Measurements from ENCODE around the gene NT5C3B. TPM values are rescaled to one million over a fixed set of nuclear protein-coding genes. Genes with fewer than 3 reads are reported as not detected.

The NT5C3B gene
- total RNA-seq, 2 experiments from 2014 or later = 25.7 to 29.7 TPM

DNA sequence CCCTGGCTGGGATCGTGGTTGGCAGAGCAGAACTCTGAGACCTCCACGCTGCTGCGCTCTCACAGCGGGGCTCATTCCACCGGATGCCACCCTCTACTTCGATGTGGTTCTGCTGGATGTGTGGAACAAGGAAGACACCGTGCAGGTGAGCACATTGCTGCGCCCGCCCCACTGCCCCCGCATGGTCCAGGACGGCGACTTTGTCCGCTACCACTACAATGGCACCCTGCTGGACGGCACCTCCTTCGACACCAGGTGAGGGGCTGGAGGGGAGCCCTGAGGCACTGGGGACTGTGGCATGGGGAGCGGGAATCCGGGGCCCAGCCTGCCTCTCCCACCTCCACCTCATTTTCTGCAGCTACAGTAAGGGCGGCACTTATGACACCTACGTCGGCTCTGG is 18.0 kb downstream of the NT5C3B start:
- POLR2A ChIA-PET = no interaction called here
- H3K27ac Mint-ChIP-seq = no peak overlapping the region

DNA sequence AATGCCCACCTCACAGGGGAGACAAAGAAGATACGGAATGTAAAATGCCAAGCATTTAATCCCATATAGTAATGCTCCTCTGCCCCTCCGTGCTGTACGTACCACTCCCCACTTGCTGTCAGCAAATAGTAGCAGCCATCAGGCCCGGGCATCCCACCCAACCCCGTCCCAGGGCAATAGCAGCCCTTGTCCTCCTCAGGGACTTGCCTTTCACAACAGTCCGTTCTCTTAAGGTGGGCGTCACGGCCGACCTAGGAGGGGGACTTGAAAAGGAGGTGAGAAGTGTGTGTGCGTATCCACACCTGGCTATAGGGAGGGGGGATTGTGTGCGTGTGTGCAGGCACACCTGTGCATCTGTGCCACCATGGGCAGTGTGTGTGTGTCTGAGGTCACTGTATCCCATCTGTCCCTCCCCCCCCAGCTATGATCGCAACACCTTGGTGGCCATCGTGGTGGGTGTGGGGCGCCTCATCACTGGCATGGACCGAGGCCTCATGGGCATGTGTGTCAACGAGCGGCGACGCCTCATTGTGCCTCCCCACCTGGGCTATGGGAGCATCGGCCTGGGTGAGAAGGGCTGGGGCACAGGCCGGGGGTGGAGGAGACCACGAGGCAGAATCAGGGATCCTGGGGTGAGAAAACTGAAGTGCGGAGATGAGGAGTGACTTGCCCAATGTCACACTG is 19.3 kb downstream of the NT5C3B start:
- no peaks in the 10 kb centered on the region for H3K27me3 Mint-ChIP-seq
- DNase-seq = no peak
- no peak overlapping the region for H3K4me3 Mint-ChIP-seq
- H3K27me3 ChIP-seq (ENCODE audit: control insufficient read depth in 1 of 2, insufficient read depth in 2 of 2, low read length in 2 of 2) = no peaks in the 10 kb centered on the region
- ChIA-PET CTCF (no interaction called here), POLR2A (no interaction called here)
- no peak overlapping the region for H3K27ac Mint-ChIP-seq
- no peaks in the 10 kb centered on the region for H3K36me3 ChIP-seq (ENCODE audit: insufficient read depth, low read length)
- no peak overlapping the region for H3K4me3 ChIP-seq (ENCODE audit: low read length)
- ATAC-seq (ENCODE audit: poor library complexity) = no peak
- H3K9me3 ChIP-seq (ENCODE audit: control insufficient read depth in 1 of 2, insufficient read depth in 1 of 2, low read length in 2 of 2) = no peaks in the 10 kb centered on the region
- no peak overlapping the region for H3K27ac ChIP-seq (ENCODE audit: low read depth in 1 of 2, low read length in 2 of 2)
- intact Hi-C loops (cut with DNase I, micrococcal nuclease) = no loop called here
- peaks cover 4% of the 10 kb centered on the region for H3K36me3 Mint-ChIP-seq (ENCODE audit: low read depth)
- peaks cover 8% of the 10 kb centered on the region for H3K4me1 Mint-ChIP-seq (ENCODE audit: low read depth)
- TF ChIP-seq, protein P1, sequence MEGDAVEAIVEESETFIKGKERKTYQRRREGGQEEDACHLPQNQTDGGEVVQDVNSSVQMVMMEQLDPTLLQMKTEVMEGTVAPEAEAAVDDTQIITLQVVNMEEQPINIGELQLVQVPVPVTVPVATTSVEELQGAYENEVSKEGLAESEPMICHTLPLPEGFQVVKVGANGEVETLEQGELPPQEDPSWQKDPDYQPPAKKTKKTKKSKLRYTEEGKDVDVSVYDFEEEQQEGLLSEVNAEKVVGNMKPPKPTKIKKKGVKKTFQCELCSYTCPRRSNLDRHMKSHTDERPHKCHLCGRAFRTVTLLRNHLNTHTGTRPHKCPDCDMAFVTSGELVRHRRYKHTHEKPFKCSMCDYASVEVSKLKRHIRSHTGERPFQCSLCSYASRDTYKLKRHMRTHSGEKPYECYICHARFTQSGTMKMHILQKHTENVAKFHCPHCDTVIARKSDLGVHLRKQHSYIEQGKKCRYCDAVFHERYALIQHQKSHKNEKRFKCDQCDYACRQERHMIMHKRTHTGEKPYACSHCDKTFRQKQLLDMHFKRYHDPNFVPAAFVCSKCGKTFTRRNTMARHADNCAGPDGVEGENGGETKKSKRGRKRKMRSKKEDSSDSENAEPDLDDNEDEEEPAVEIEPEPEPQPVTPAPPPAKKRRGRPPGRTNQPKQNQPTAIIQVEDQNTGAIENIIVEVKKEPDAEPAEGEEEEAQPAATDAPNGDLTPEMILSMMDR (IDR thresholded peaks at IDR 0.05) = no peak
- H3K9me3 Mint-ChIP-seq = no peaks in the 10 kb centered on the region
- peaks cover 13% of the 10 kb centered on the region for H3K4me1 ChIP-seq (ENCODE audit: insufficient read depth, low read length)

More for the DNA sequence above, 18.0 kb downstream of the NT5C3B start:
- CTCF ChIA-PET = no interaction called here
- Mint-ChIP-seq H3K36me3 (ENCODE audit: low read depth) (no peaks in the 10 kb centered on the region), H3K4me3 (no peak overlapping the region), H3K4me1 (ENCODE audit: low read depth) (no peaks in the 10 kb centered on the region), H3K27me3 (no peaks in the 10 kb centered on the region), H3K9me3 (no peaks in the 10 kb centered on the region)
- H3K4me3 ChIP-seq (ENCODE audit: low read length) = no peak overlapping the region
- H3K27me3 ChIP-seq (ENCODE audit: control insufficient read depth in 1 of 2, insufficient read depth in 2 of 2, low read length in 2 of 2) = no peaks in the 10 kb centered on the region
- H3K27ac ChIP-seq (ENCODE audit: low read depth in 1 of 2, low read length in 2 of 2) = no peak overlapping the region
- no peaks in the 10 kb centered on the region for H3K9me3 ChIP-seq (ENCODE audit: control insufficient read depth in 1 of 2, insufficient read depth in 1 of 2, low read length in 2 of 2)
- TF ChIP-seq, protein P1 (IDR thresholded peaks at IDR 0.05) = no peak
- intact Hi-C loops (cut with DNase I, micrococcal nuclease) = no loop called here
- H3K36me3 ChIP-seq (ENCODE audit: insufficient read depth, low read length) = no peaks in the 10 kb centered on the region
- no peak for ATAC-seq (ENCODE audit: poor library complexity)
- peaks cover under 1% of the 10 kb centered on the region for H3K4me1 ChIP-seq (ENCODE audit: insufficient read depth, low read length)
- no peak for DNase-seq

- Mint-ChIP-seq H3K9me3 (no peaks in the 10 kb centered on the region), H3K4me3 (peak overlapping the region; percentile 65), H3K4me1 (ENCODE audit: low read depth) (peaks cover 22% of the 10 kb centered on the region), H3K36me3 (ENCODE audit: low read depth) (peaks cover 10% of the 10 kb centered on the region), H3K27ac (no peak overlapping the region), H3K27me3 (no peaks in the 10 kb centered on the region)
- ChIA-PET CTCF (interaction anchor here (0.6 kb wide), 1 partner anchor 506 kb away, joined by 3 read pairs; no protein-coding TSS in a partner anchor), POLR2A (no interaction called here)
- ATAC-seq (ENCODE audit: poor library complexity) (no peak), DNase-seq (no peak)
- Histone ChIP-seq H3K27ac (ENCODE audit: low read depth in 1 of 2, low read length in 2 of 2) (no peak overlapping the region), H3K4me3 (ENCODE audit: low read length) (no peak overlapping the region), H3K27me3 (ENCODE audit: control insufficient read depth in 1 of 2, insufficient read depth in 2 of 2, low read length in 2 of 2) (no peaks in the 10 kb centered on the region), H3K9me3 (ENCODE audit: control insufficient read depth in 1 of 2, insufficient read depth in 1 of 2, low read length in 2 of 2) (no peaks in the 10 kb centered on the region), H3K4me1 (ENCODE audit: insufficient read depth, low read length) (peaks cover 34% of the 10 kb centered on the region), H3K36me3 (ENCODE audit: insufficient read depth, low read length) (no peaks in the 10 kb centered on the region)
- TF ChIP-seq, protein P1 (IDR thresholded peaks at IDR 0.05) = no peak
- intact Hi-C loops (cut with DNase I, micrococcal nuclease) = no loop called here
Observed at GRCh38 chr17:41814195-41814594, 21.8 kb downstream of the NT5C3B start.
